HCT116 (cell line): Measurements from ENCODE around the gene EID2. TPM values are rescaled to one million over a fixed set of nuclear protein-coding genes. Genes with fewer than 3 reads are reported as not detected.

ENCODE experiments used
- ATAC-seq: fragments of 200-7000 bp; cut with Tn5 transposase; 2 replicates; pipeline ENCODE4 v1.9.1; 2020; ENCODE audit warnings: mild to moderate bottlenecking, moderate library complexity
- BruUV-seq: library from RNA; stranded (reverse); fragments of 400-500 nt; replicated peaks from 2 replicates; lab custom pipeline; 2021; lab: Mats Ljungman, UMichigan
- CTCF ChIA-PET: fragments of 300-600 bp; sonication (Branson Sonifier 250); formaldehyde crosslinking; loops from one replicate; lab custom pipeline; 2021; ENCODE audit warnings: antibody characterized with exemption; lab: Charles Lee
- POLR2A ChIA-PET: fragments of 300-600, 350-600 bp; sonication (Branson Sonifier 250); formaldehyde crosslinking; loops from one replicate; lab custom pipeline; 2021; ENCODE audit warnings: antibody characterized with exemption; lab: Charles Lee
- RAD21 ChIA-PET, 2 experiments: fragments of 300-600 bp; sonication (Branson Sonifier 250); formaldehyde crosslinking; loops; one replicate each; lab custom pipeline; 2023; ENCODE audit warnings: low total read pairs in 2 of 2; ENCODE audit not compliant: uncharacterized antibody in 2 of 2, unreplicated experiment in 2 of 2, low non-redundant PET in 1 of 2; lab: Charles Lee
- DNase-seq: peaks from one replicate; pipeline ENCODE4 v3.0.0-alpha.2; 2010; ENCODE audit warnings: low read depth, low spot score
- H2AFZ ChIP-seq: fragments of 200-600 bp; shearing (Covaris generic), sonication (generic); 2 replicates; pipeline ENCODE4 v1.6.1; 2017; ENCODE audit warnings: low read depth, mixed run types, mixed read lengths, antibody characterized with exemption, low read length; ENCODE audit not compliant: poor library complexity, severe bottlenecking
- H3K27ac ChIP-seq: 2 replicates; pipeline ENCODE4 v1.5.1; 2012; ENCODE audit warnings: low read depth, low read length
- H3K27me3 ChIP-seq: fragments of 200-600 bp; sonication (generic); 2 replicates; pipeline ENCODE4 v1.6.1; 2016; ENCODE audit warnings: mixed run types, low read length, mixed read lengths; ENCODE audit not compliant: insufficient read depth
- H3K36me3 ChIP-seq, 2 experiments: fragments of 200-500 bp in 1 of 2; fragments of 200-600 bp in 1 of 2; sonication (Bioruptor generic) in 1 of 2; sonication (generic) in 1 of 2; 2 replicates each; pipeline versions ENCODE4 v1.5.1 to v1.6.1; 2014 to 2016; ENCODE audit warnings: low read length in 2 of 2, inconsistent platforms in 1 of 2, mixed read lengths in 1 of 2, mixed run types in 1 of 2; ENCODE audit not compliant: insufficient read depth in 2 of 2, control insufficient read depth in 1 of 2
- H3K4me1 ChIP-seq, 2 experiments: fragments of 200-600 bp in 1 of 2; sonication (generic) in 1 of 2; 2 replicates each; pipeline versions ENCODE4 v1.5.1 to v1.6.1; 2012 to 2017; ENCODE audit warnings: low read length in 2 of 2, inconsistent platforms in 1 of 2, mild to moderate bottlenecking in 1 of 2, mixed read lengths in 1 of 2, mixed run types in 1 of 2, moderate library complexity in 1 of 2; ENCODE audit not compliant: insufficient read depth in 2 of 2, control insufficient read depth in 1 of 2
- H3K4me2 ChIP-seq: fragments of 200-600 bp; sonication (generic); 2 replicates; pipeline ENCODE4 v1.6.1; 2017; ENCODE audit warnings: mixed run types, low read length, mixed read lengths
- H3K4me3 ChIP-seq, 2 experiments: fragments of 200-600 bp in 1 of 2; sonication (generic) in 1 of 2; replicated peaks in 1 of 2; 2 replicates each; pipeline ENCODE4 v1.5.1; 2011 to 2016; ENCODE audit warnings: low read length in 2 of 2, control low read depth in 1 of 2, low read depth in 1 of 2, mild to moderate bottlenecking in 1 of 2, mixed read lengths in 1 of 2, mixed run types in 1 of 2
- H3K79me2 ChIP-seq: fragments of 200-600 bp; sonication (generic); 2 replicates; pipeline ENCODE4 v1.6.1; 2017; ENCODE audit warnings: mild to moderate bottlenecking, mixed run types, low read length, moderate library complexity, mixed read lengths; ENCODE audit not compliant: insufficient read depth
- H3K9ac ChIP-seq: fragments of 200-600 bp; sonication (generic); 2 replicates; pipeline ENCODE4 v1.6.1; 2016; ENCODE audit warnings: low read length, mixed read lengths
- H3K9me2 ChIP-seq: fragments of 200-600 bp; sonication (generic), shearing (Covaris generic); 2 replicates; pipeline ENCODE4 v1.6.1; 2017; ENCODE audit warnings: mixed run types, mild to moderate bottlenecking, moderate library complexity; ENCODE audit not compliant: insufficient read depth
- H3K9me3 ChIP-seq, 2 experiments: fragments of 200-500 bp in 1 of 2; fragments of 200-600 bp in 1 of 2; sonication (Bioruptor generic) in 1 of 2; sonication (generic) in 1 of 2; 2 replicates each; pipeline ENCODE4 v1.6.1; 2014 to 2017; ENCODE audit warnings: low read length in 2 of 2, mixed read lengths in 2 of 2, inconsistent platforms in 1 of 2, low read depth in 1 of 2, mild to moderate bottlenecking in 1 of 2, mixed run types in 1 of 2, moderate library complexity in 1 of 2; ENCODE audit not compliant: control insufficient read depth in 1 of 2, insufficient read depth in 1 of 2
- H4K20me1 ChIP-seq: fragments of 200-600 bp; sonication (generic), shearing (Covaris generic); 2 replicates; pipeline ENCODE4 v1.6.1; 2017; ENCODE audit warnings: mixed run types, mild to moderate bottlenecking, moderate library complexity; ENCODE audit not compliant: insufficient read depth
- CTCF ChIP-seq, 3 experiments: fragments of 200-600 bp in 1 of 3; sonication (generic) in 1 of 3; IDR thresholded peaks in 2 of 3; conservative IDR thresholded peaks in 1 of 3; 2 replicates each; pipeline ENCODE4 v1.5.1; 2012 to 2017; ENCODE audit warnings: low read depth in 2 of 3, low read length in 2 of 3, antibody characterized with exemption in 1 of 3, borderline replicate concordance in 1 of 3, control low read depth in 1 of 3, mild to moderate bottlenecking in 1 of 3, mixed read lengths in 1 of 3, mixed run types in 1 of 3, moderate library complexity in 1 of 3; ENCODE audit not compliant: insufficient read depth in 1 of 3
- EGR1 ChIP-seq: IDR thresholded peaks from 2 replicates; pipeline ENCODE4 v1.6.1; 2012; ENCODE audit warnings: low read depth
- EZH2phosphoT487 ChIP-seq: fragments of 200-600 bp; IDR thresholded peaks from 2 replicates; pipeline ENCODE4 v1.6.1; 2018; ENCODE audit warnings: antibody characterized with exemption, borderline replicate concordance
- FOSL1 ChIP-seq: IDR thresholded peaks from 2 replicates; pipeline ENCODE4 v1.6.1; 2012; ENCODE audit warnings: low read depth
- MAX ChIP-seq: IDR thresholded peaks from 2 replicates; pipeline ENCODE4 v1.6.1; 2012
- POLR2A ChIP-seq: IDR thresholded peaks from 2 replicates; pipeline ENCODE4 v1.7.0; 2011; ENCODE audit warnings: borderline replicate concordance; ENCODE audit not compliant: insufficient read depth, insufficient read length; ENCODE audit errors: extremely low read depth
- POLR2AphosphoS5 ChIP-seq: IDR thresholded peaks from 2 replicates; pipeline ENCODE4 v1.6.1; 2011; ENCODE audit warnings: mild to moderate bottlenecking, low read depth, low read length, moderate library complexity
- REST ChIP-seq: IDR thresholded peaks from 2 replicates; pipeline ENCODE4 v1.6.1; 2012; ENCODE audit warnings: low read depth
- SIN3A ChIP-seq: IDR thresholded peaks from 2 replicates; pipeline ENCODE4 v1.6.1; 2012; ENCODE audit warnings: low read depth
- SP1 ChIP-seq: IDR thresholded peaks from 2 replicates; pipeline ENCODE4 v1.6.1; 2012; ENCODE audit warnings: low read depth
- TCF7L2 ChIP-seq: IDR thresholded peaks from 2 replicates; pipeline ENCODE4 v1.7.0; 2011; ENCODE audit warnings: borderline replicate concordance, inconsistent platforms; ENCODE audit not compliant: insufficient read depth, insufficient read length; ENCODE audit errors: extremely low read depth
- intact Hi-C: fragments of 100-400 bp; cut with micrococcal nuclease; formaldehyde crosslinking; loops from 2 replicates; pipeline ENCODE4 v1.10.0; 2022
- total RNA-seq: library from RNA; stranded (reverse); gene quantifications from one replicate; pipeline ENCODE4 v1.2.1, GENCODE V29; 2021; ENCODE audit not compliant: unreplicated experiment

EID2 gene
- total RNA-seq, 1 experiment from 2014 or later = 11.7 TPM

GRCh38 chr19:39497701-39497995 is 42.3 kb downstream of the EID2 start:
- intact Hi-C loops = no loop called here
- H3K27me3 ChIP-seq = no peaks in the 10 kb centered on the region
- CTCF ChIA-PET = no interaction called here
- H3K4me3 ChIP-seq = no peak overlapping the region
- no peak overlapping the region for H2AFZ ChIP-seq
- H3K9me2 ChIP-seq = no peaks in the 10 kb centered on the region
- H3K79me2 ChIP-seq = no peaks in the 10 kb centered on the region
- H3K4me1 ChIP-seq = peaks cover 0 to 7% of the 10 kb centered on the region in 2 experiments; a peak in 2 of 4 replicates
- no peaks in the 10 kb centered on the region for H3K9me3 ChIP-seq
- POLR2A ChIA-PET = no interaction called here
- BruUV-seq = no TSS peak
- H3K4me2 ChIP-seq = no peak overlapping the region
- H3K27ac ChIP-seq = no peak overlapping the region
- ATAC-seq (no peak), DNase-seq (no peak)
- no peak overlapping the region for H3K9ac ChIP-seq
- H4K20me1 ChIP-seq = no peaks in the 10 kb centered on the region
- TF ChIP-seq FOSL1 (no peak), POLR2A (no peak)
- RAD21 ChIA-PET = no interaction called here
- no peaks in the 10 kb centered on the region for H3K36me3 ChIP-seq

GRCh38 chr19:39496063-39496462 is 43.9 kb downstream of the EID2 start:
- ChIA-PET CTCF (no interaction called here), RAD21 (no interaction called here)
- no peaks in the 10 kb centered on the region for H3K9me3 ChIP-seq
- no peak overlapping the region for H3K4me3 ChIP-seq
- BruUV-seq = no TSS peak
- no peak overlapping the region for H2AFZ ChIP-seq
- no peak for TF ChIP-seq TCF7L2
- no peak for TF ChIP-seq EZH2phosphoT487
- no peak for TF ChIP-seq SP1
- no peak for TF ChIP-seq SIN3A
- TF ChIP-seq REST = no peak
- TF ChIP-seq CTCF (IDR thresholded peaks at IDR 0.05 in 2 of 3, conservative IDR thresholded peaks at IDR 0.05 in 1 of 3; ENCODE audit: borderline replicate concordance in 1 of 3, insufficient read depth in 1 of 3, low read depth in 2 of 3, low read length in 2 of 3) = no peak
- TF ChIP-seq POLR2AphosphoS5 = no peak
- no peak for TF ChIP-seq MAX
- no peak for TF ChIP-seq EGR1
- TF ChIP-seq, all 23 proteins: peak for 0
- no peak overlapping the region for H3K27ac ChIP-seq
- no peaks in the 10 kb centered on the region for H3K79me2 ChIP-seq
- DNase-seq = no peak
- ATAC-seq = no peak
- H3K27me3 ChIP-seq = no peaks in the 10 kb centered on the region
- peaks cover 0 to 7% of the 10 kb centered on the region in 2 experiments; a peak in 2 of 4 replicates for H3K4me1 ChIP-seq
- no peaks in the 10 kb centered on the region for H4K20me1 ChIP-seq
- H3K36me3 ChIP-seq = no peaks in the 10 kb centered on the region
- intact Hi-C loops = no loop called here
- POLR2A ChIA-PET = no interaction called here
- H3K9me2 ChIP-seq = no peaks in the 10 kb centered on the region
- no peak overlapping the region for H3K9ac ChIP-seq
- H3K4me2 ChIP-seq = no peak overlapping the region
